GM19025 (cell line): ENCODE results near the gene FSTL1.

Source experiments
- ATAC-seq: cut with Tn5 transposase; IDR thresholded peaks from one replicate; pipeline ENCODE4 v1.9.1; 2021; ENCODE audit warnings: mild to moderate bottlenecking, low read depth, moderate library complexity; ENCODE audit not compliant: unreplicated experiment

FSTL1 gene

DNA sequence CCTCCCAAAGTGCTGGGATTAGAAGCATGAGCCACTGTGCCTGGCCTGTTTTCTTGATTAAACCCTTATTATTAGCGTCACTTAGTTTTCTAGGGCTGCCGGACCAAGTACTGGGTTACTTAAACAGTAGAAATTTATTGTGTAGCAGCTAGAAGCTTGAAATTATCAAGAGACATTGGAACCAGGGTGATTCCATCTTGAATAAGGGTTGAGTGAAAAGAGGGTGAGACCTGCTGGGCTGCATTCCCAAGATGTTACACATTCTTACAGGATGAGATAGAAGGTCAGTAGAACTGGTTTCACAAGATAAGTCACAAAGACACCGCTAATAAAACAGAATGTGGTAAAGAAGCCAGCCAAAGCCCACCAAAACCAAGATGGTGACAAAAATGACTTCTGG, 18.6 kb upstream of the FSTL1 start:
- no peak for ATAC-seq

DNA sequence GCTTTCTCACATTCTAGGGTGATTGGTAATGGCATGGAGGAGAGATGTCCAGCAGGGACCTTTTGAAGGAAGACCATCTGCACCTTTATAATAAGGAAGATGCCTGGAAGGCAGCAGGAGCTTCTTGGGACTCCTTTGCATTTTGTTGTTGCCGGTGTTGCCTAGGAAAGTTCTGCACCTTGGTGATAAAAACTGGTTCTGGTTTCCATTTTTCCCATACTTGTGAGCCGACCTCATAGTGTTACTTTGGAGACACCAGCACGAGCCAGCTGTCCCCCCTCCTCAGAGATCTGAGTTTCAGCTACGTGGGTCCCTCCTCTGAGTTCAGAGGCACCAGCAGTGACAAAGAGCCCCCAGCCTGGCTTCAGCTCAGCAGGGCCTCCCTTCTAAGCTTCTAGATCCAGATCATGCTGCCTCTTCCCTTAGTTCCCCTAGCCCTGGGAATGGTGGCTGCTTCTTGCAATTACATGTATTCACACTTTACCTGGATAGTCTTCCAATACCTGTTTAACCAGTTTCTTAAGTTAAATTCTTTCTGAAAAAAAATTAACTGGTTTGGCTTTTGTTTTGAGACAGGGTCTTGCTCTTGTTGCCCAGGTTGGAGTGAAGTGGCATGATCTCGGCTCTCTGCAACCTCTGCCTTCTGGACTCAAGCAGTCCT, 18.0 kb upstream of the FSTL1 start:
- ATAC-seq: no peak

DNA sequence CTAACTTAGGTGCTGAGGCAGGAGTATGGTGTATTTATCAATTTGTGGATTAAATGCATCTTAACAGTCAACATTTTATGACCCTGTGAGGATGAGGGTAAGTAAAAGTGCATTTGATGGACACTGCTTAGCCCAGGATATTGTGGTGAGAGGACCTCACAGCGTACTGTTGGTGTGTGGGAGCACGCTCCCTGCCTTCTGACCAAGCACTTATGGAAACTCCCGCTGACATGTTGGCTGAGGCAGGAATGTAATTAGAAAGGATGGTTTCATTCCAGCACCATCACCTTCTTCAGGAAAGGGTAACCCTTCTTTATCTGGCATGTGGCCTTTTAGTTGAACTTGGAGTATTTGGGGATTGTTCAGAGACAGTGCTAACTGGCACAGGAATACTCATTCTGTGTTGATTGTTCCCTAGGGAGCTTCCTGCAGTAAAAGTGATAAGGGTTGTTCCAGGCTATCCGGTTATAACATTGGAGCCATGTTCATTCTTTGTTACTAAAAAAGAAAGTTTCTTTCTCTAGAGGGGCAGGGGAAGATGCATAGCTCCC, 11.7 kb upstream of the FSTL1 start:
- ATAC-seq: no peak

- ATAC-seq: no peak
Measured at GRCh38 chr3:120461416-120461815, 10.6 kb upstream of the FSTL1 start.

DNA sequence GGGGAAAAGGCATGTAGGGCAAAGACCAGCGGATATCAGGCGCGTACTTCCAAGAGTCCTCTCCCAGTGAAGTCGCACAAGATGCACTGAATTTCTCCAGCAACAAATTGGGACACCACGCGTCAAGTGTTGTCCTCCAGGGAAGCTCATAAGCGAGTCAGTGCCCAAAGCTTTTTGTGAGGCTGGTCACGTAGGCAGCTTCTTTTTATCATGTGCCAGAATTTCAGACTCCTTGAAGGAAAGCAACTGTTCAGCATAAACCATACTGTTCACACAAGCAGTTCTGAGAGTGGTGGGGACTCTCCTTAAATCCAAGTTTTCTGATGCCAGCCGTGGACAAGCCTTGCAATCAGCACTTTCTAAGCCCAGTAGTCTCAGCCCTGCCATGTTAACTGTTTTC, 10.1 kb upstream of the FSTL1 start:
- no peak for ATAC-seq

DNA sequence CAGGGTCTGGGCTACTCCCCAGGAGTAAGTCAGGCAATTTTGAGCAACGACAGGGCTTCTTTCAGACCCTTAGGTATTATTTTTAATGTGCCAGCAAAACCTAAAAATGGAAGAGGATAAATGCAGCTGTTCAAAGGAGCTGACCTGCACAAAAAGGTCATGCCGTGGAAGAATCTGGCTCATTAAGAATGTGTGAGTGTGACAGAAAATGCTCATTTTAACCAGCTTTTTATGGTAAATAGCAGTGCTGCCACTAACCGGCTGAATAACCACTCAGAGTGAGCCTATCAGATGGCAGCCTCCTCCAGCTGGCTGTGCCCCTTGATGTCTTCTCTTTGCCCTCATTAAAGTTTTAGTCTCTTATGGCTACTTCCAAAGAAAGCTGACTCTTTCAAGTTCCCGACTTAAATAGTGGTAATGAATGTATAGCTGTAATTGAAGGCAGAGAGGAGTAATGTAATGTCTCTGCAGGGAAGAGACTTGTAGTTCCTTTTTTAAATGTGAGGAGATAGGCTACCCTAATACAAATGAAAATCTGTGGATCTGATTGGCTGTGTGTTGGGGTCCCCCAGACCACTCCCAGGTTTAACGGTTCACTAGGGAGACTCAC, 9.5 kb upstream of the FSTL1 start:
- ATAC-seq: no peak

DNA sequence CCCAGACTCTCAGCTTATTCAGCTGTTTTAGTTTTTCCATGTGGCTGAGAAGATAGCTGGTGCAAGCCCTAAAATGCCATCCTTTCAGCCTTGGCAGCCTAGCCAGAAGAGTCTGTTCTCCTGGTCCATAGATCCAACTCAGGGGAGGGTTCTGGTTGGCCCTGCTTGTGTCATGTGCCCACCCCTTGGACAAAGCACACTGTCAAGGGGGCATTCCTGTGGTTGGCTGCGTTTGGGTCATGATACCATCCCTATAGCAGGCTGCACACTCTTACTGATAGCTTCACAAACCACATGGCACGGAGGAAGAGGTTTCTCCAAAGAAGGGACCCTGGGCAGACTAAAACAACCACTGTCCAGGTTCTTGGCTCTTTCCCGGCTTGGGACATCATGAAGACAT, 8.4 kb upstream of the FSTL1 start:
- no peak for ATAC-seq

- ATAC-seq: no peak
Measured at GRCh38 chr3:120457827-120458226, 7.0 kb upstream of the FSTL1 start.

GRCh38 chr3:120454076-120454689, 3.4 kb upstream of the FSTL1 start:
- no peak for ATAC-seq

GRCh38 chr3:120452816-120453215, 2.0 kb upstream of the FSTL1 start:
- ATAC-seq: no peak

GRCh38 chr3:120451806-120452205, 1.0 kb upstream of the FSTL1 start:
- ATAC-seq: no peak

- no peak for ATAC-seq
Measured at GRCh38 chr3:120451272-120451761, 525 bp upstream of the FSTL1 start.

DNA sequence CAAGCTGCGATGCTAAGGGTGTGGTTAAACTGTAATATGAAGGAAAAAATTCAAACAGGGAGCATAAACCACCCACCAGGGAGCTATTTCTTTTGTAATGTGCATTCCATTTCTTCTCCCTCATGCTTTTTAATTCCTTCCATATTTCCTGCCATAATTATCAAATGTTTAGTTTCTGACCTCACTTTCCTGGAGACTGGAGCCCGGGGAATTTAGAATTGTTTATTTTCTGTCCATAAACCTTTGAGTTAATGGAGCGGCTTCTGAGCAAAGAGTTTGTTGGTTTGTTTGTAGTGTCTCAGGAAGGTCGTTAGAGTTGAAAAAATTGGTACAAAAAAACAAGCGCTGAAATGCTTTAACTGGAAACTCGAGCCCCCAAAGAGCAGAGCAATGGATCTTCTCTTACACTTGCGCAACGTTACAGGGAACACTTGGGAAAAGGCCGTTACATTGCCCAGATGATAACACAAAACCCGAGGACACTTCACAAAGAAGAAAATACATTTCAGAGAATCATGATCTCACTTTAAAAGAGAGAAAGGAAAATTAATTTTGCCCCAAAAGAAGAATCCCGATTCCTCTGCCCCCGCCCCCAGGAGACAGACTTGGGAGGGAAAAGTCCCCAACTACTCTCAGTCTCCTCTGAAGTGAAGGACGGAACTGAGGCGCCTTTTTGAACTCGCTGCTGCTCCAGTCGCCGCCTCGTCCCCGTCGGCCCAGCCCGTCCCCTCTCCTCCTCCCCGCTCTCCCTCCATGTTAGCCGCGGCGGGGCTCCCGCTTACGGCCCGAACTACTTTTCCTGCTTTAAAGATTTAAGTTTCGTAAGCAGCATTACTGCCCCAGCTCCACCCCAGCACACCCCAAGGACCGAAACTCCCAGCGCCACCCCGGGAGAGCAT, 842 bp downstream of the FSTL1 start:
- ATAC-seq: no peak

- ATAC-seq: no peak
Measured at GRCh38 chr3:120449251-120449650, 1.5 kb downstream of the FSTL1 start.

- no peak for ATAC-seq
Measured at GRCh38 chr3:120448756-120449155, 2.0 kb downstream of the FSTL1 start.

- ATAC-seq: no peak
Measured at GRCh38 chr3:120446891-120447668, 3.7 kb downstream of the FSTL1 start.

GRCh38 chr3:120445654-120446053, 5.1 kb downstream of the FSTL1 start:
- ATAC-seq: no peak

- no peak for ATAC-seq
Measured at GRCh38 chr3:120443626-120444123, 7.1 kb downstream of the FSTL1 start.

DNA sequence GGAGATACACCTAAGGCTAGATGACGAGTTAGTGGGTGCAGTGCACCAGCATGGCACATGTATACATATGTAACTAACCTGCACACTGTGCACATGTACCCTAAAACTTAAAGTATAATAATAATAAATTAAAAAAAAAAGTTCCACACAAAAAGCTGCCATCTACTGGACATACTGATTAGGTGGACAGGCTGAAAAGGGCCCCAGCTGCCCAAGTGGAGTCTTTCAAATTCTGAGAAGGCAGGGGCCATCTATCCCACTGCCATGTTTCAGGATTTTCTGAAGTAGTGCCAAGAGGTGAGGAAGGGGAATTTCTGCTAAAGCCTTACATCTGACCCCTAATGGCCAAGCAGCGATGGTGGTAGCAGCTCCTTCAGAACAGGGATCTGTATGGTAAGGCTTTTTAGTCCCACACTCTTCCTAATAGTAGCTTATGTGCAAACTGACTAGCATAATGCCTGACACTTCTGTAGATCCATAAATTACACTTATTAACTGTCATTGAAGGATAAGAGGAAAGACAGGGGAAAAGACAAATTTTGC, 7.7 kb downstream of the FSTL1 start:
- ATAC-seq: no peak
